Measurements from ENCODE around the gene EGFR.
"Not testable (repeated sequence)": the region's sequence is repeated elsewhere in the genome, so short reads cannot be mapped to it uniquely, and the experiment has no call there.

EGFR gene

DNA sequence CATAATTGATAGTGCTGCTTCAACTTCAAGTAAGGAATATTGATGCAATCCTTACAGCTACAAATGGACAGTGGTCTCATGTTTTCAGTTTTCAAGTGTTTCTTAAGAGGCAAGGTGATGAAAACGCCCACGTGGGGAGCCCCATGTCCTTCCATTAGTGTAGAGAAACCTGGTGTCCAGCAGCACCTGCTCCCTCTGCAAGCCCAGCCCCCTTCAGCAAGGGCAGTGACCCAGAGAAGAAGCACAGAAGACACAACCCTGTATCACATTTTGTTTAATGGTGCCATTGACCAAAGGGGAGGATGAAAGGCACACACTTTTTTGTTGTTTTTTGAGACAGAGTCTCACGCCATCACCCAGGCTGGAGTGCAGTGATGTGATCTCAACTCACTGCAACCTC, 143.7 kb downstream of the EGFR start:
- H3K4me3 ChIP-seq (ENCODE audit: low read depth, low read length), result no peak overlapping the region
- DNase-seq (ENCODE audit: low read depth), result no peak
- no peak for TF ChIP-seq CTCF (IDR thresholded peaks at IDR 0.05; ENCODE audit: control insufficient read depth, extremely low read depth, insufficient read depth)

DNA sequence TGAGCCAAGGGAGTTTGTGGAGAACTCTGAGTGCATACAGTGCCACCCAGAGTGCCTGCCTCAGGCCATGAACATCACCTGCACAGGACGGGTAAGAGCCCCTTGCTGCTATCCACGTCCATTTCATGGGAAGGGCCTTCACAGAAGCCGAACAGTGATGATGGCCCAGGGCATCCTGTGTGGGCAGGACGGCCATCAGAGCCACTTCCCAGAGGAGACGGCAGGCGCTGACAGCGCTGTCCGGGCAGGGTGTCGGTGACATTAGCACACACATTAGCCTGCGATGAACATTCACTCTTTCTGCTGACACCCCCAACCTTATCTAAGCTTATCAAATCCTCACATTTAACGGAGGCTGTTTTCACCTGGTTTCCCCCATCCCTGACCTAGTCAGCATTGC, 144.9 kb downstream of the EGFR start:
- TF ChIP-seq CTCF (IDR thresholded peaks at IDR 0.05; ENCODE audit: control insufficient read depth, extremely low read depth, insufficient read depth), result no peak
- DNase-seq (ENCODE audit: low read depth), result no peak
- no peak overlapping the region for H3K4me3 ChIP-seq (ENCODE audit: low read depth, low read length)

GRCh38 chr7:55164527-55164926, 145.7 kb downstream of the EGFR start:
- no peak for TF ChIP-seq CTCF (IDR thresholded peaks at IDR 0.05; ENCODE audit: control insufficient read depth, extremely low read depth, insufficient read depth)
- H3K4me3 ChIP-seq (ENCODE audit: low read depth, low read length), result no peak overlapping the region
- DNase-seq (ENCODE audit: low read depth), result no peak

- H3K4me3 ChIP-seq (ENCODE audit: low read depth, low read length), result no peak overlapping the region
- DNase-seq (ENCODE audit: low read depth), result no peak
- TF ChIP-seq CTCF (IDR thresholded peaks at IDR 0.05; ENCODE audit: control insufficient read depth, extremely low read depth, insufficient read depth), result no peak
Measured at GRCh38 chr7:55165176-55165861, 146.5 kb downstream of the EGFR start.

GRCh38 chr7:55167296-55167695, 148.5 kb downstream of the EGFR start:
- not testable (repeated sequence) for H3K4me3 ChIP-seq (ENCODE audit: low read depth, low read length); DNase-seq (ENCODE audit: low read depth)

GRCh38 chr7:55170335-55171069, 151.7 kb downstream of the EGFR start:
- no peak overlapping the region for H3K4me3 ChIP-seq (ENCODE audit: low read depth, low read length)
- TF ChIP-seq CTCF (IDR thresholded peaks at IDR 0.05; ENCODE audit: control insufficient read depth, extremely low read depth, insufficient read depth), result no peak

GRCh38 chr7:55171157-55171556, 152.3 kb downstream of the EGFR start:
- no peak overlapping the region for H3K4me3 ChIP-seq (ENCODE audit: low read depth, low read length)
- DNase-seq (ENCODE audit: low read depth), result no peak
- TF ChIP-seq CTCF (IDR thresholded peaks at IDR 0.05; ENCODE audit: control insufficient read depth, extremely low read depth, insufficient read depth), result no peak

More at GRCh38 chr7:55170335-55171069, 151.7 kb downstream of the EGFR start:
- DNase-seq (ENCODE audit: low read depth), result no peak

All from LNCaP clone FGC (cell line).